Pons (tissue), 1 donor: ENCODE measurements around the gene DNMT3L.

ENCODE experiments used
- DNase-seq: peaks from one replicate; pipeline ENCODE4 v3.0.0-alpha.2; 2016; ENCODE audit warnings: low spot score

Gene DNMT3L

DNA sequence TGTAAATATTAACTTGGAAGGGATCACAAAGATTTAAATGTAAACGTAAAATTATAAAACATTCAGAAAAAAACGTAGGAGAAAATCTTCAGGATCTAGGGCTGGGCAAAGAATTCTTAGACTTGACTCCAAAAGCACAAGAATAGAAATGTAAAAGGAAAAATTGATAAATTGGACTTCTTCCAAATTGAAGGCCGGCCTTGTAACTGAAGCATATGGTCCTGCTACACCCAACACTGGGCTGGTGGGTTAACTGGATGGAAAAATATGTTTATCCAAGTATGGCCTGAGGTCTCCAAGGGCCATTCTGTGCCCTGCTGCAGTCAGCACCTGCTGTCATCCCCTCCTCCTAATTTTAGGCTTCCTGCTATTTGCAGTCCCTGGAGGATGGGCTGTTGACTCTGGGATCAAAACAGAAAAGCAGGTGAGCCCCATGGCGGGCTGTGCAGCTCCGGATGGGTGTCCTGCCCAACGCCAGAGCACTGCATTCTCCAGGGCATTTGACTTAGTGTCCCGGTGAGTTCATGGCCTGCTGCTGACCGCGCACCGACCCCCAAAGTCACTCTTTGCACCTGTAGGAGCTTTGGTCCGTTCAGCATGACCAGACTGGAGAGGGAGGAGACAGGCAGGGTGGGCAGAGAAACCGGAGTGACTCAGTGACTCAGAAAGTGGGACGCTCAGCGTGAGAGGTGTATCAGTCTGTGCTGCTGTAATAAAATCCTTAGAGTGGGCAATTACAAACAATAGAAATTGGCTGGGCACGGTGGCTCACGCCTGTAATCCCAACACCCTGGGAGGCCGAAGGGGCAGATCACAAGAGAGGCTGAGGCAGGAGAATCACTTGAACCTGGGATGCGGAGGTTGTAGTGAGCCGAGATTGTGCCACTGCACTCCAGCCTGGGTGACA, 17.9 kb upstream of the DNMT3L start:
- no peak for DNase-seq

DNA sequence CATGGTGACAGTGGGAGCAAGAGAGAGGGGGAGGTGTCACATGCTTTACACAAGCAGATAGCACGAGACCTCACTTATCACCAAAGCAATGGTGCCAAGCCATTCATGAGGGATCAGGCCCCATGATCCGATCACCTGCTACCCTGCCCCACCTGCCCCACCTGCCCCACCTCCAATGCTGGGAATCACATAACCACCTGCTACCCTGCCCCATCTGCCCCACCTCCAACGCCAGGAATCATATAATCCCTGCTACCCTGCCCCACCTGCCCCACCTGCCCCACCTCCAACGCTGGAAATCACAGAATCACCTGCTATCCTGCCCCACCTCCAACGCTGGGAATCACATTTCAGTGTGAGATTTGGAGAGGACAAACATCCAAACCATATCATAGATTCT, 13.3 kb upstream of the DNMT3L start:
- no peak for DNase-seq

DNA sequence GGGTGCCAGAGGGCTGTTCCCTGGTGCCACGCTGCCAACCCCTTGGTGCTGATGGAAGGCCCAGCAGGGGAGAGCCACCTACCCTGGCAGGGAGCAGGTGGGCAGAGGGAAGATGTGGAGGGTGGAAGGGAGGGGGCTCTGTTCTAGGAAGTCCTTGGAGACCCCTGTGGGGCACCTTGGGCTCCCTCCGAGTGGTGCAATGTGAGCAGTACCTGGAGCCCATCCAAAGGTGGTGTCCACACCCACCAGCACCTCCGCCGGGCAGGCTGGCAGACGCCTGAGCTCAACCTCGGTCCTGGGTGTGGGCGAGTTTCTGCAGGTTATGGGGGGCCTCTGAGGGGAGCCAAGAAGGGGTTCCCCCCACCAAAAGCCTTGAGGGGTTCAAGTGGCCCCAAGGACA, 11.3 kb upstream of the DNMT3L start:
- DNase-seq: no peak

GRCh38 chr21:44272284-44272858, 10.7 kb upstream of the DNMT3L start:
- DNase-seq: no peak

DNA sequence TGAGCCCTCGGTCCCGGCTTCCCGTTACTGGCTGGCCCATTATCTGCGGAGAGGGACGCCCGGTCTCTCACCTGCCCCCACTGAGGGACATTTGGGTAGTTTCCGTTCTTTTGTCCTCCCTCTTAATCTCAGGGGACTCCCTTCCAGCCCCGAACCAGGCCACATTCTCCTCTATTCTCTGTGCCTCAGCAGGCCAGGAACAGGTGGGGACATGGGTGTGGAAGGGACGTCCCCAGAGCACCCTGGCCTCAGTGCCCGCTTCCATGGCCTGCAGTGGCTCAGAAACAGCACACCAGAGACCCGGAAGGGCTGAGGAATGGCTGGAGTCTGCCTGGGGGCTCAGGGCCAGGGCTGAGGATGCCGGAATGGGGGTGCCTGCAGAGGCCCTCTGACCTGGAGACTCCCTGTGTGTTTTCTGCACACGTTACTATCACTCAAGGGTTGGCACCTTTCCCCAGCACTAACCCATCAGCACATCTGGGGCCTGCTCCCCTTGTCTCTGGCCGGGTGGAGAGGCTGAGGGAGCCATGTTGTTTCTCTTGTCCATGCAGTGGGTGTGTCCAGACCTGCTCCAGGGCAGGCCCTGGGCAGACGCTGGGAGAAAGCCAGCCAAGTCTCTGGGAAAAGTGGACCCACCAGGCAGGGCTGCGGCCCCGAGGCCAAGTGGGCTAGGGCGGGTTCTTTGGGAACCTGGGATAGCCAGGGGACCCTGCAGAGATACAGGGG, 10.0 kb upstream of the DNMT3L start:
- no peak for DNase-seq

GRCh38 chr21:44269090-44269489, 7.4 kb upstream of the DNMT3L start:
- no peak for DNase-seq

DNA sequence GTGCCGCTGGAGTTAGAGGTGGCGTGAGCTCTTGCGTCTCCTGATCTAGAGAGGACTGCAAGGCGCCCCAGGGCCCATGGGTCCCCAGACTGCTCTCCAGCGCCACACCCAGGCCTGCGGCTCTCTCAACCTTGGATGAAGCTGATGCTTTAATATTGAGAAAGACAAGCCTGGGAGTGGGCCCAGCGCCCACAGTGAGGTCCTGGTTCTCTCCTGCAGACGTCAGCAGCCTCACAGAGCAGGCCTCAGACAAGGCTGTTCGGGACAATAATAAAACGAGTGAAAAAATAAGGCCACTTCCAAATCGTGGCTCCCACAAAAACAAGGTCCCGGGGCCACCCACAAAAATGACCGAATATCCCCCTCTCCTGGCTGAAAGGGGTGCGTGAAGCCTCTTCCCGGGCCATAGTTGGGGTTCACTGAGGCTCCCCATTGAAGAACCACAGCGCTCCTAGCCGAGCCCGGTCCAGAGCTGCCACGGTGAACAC, 6.0 kb upstream of the DNMT3L start:
- no peak for DNase-seq

- no peak for DNase-seq
Observed at GRCh38 chr21:44265734-44266270, 4.1 kb upstream of the DNMT3L start.

- DNase-seq: no peak
Observed at GRCh38 chr21:44263768-44264167, 2.1 kb upstream of the DNMT3L start.

GRCh38 chr21:44263221-44263760, 1.6 kb upstream of the DNMT3L start:
- no peak for DNase-seq

DNA sequence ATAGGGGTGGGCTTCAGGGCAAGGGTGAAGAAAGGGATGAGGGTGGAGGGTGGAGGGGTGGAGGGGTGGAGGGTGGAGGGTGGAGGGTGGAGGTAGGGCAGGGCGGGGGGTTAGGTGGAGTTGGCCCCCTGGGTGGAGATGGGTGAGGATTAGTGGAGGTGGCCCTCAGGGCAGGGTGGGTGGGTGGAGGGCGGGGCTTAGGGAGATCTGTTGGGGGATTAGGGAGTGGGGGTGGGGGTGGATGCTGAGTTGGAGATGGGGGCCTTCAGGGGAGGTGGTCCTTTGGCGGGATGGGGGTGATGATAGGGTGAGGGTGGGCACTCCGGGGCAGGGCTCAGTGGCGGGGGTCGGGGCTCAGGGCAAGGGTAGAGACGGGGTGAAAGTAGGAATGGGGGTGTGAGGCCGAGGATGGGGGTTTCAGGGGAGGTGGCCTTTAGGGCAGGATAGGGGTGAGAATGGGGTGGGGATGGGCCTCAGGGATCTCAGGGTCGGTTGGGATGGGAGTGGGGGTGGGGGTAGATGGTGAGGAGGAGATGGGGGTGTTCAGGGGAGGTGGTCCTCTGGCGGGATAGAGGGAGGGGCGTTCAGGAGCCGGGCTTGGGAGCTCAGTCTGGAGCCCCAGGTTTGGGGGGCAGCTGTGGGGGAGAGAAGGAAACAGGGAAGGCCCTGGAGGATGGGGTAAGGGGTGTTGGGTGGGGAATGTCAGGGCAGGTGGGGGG, 800 bp upstream of the DNMT3L start:
- no peak for DNase-seq

DNA sequence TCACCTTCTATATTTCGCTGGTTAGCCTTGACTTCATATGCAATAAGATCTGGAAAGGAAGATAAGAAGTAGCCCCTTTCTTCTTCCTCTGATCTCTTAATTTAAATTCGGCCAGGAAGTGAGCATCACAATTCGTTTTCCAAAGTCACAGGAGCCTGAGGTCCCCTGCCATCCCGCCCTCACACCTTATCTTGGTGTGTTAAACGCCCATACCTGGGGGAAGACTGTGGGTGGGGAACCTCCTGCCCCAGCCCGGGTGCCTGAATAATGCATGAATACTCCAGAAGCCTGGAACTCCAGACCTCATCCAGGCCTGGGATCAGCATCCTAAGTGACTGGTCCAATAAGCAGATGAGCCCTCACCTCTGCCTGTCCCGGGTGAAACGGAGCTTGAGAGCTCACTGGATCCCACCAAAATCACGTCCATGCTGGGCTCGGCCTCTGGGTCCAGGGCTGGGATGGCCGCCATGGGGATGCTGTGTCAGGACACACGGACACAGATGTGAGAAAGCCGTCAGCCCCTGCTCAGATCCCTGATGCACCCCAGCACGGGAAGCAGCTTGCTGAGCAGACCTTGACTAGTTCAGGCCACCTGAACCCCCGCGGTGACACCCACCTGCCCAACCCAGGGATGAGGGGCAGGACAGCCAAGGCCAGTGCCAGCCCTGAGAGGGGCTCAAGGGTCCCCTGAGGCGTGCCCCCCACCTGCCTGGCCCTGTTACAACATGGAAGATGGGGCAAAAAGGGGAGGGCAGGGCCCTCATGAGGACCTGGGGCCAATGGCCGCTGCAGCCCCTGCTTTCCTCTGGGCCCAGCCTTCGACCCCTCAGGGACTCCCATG, 686 bp downstream of the DNMT3L start:
- DNase-seq: no peak

GRCh38 chr21:44260066-44260465, 1.6 kb downstream of the DNMT3L start:
- DNase-seq: no peak

GRCh38 chr21:44259082-44259705, 2.5 kb downstream of the DNMT3L start:
- DNase-seq: no peak

GRCh38 chr21:44258056-44258725, 3.5 kb downstream of the DNMT3L start:
- no peak for DNase-seq

DNA sequence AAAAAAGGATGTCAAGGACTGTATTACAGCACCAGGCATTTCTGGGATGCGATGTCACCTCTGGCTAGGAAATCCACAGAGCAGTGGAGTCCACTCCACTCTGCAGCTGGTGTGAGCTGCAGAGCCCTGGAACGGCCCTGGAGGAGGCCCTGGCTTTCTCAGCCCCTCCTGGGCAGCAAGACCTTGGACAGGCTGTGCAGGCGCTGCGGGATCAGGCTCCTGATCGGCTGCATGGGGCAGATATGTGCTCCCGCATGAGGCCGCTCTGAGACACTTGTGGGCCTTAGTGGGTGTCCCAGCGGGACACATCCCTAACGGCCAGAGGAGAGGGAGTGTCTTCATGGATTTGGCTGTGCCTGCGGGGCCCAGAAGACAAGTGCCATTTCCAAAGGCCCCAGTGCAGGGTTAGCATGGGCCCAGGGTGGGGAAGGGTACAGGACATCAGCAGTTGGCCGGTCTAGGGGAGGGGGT, 6.2 kb downstream of the DNMT3L start:
- DNase-seq: no peak

DNA sequence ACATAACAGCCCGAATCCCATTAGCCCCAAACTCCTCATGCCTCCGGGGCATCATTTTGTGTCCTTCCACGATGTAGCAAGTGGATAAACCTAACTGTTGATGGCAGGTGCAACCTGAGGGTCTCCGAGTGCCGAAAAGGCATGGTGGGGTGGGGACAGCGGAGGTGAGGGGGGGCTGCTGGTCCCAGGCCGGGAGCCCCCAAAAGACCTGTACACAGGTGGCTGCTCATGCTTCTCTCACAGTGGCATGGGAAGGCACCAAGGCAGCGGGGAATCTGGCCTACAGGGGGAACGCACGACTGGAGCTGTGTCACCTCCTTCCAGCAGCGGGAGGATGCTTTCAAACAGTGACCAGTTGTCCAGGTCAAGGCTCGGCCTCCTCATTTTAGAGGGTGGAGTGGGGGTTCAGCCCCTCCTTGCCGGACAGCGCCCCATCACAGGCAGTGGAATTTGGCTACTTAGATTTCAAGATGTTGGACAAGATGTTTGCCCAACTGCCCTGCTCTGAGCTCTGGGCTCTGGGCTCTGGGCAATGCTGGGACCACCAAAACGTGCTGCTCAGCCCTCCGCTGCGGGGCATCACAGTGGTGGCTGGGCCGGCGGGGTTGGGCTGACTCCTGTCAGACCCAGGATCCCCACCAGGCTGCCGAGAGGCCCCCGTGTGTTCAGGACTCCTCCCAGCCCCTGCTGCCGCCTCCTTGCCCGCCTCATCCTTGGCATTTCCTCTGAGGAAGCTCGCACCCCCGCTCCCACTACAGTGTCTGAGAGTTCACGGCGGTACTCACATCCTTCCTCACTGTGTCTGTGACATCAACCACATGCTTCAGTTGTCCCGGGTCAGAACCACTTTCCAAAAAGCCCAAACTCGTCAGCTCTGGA, 7.6 kb downstream of the DNMT3L start:
- DNase-seq: no peak
